HG03103 (cell line): ENCODE results near the gene NPHP4.

Experiments used
- ATAC-seq: cut with Tn5 transposase; IDR thresholded peaks from one replicate; pipeline ENCODE4 v1.9.1; 2021; ENCODE audit warnings: low read depth; ENCODE audit not compliant: unreplicated experiment

The NPHP4 gene

GRCh38 chr1:5992814-5993555, 760 bp upstream of the NPHP4 start:
- ATAC-seq, result no peak

- ATAC-seq, result peak; percentile 14
Measured at GRCh38 chr1:5991381-5992025, 722 bp downstream of the NPHP4 start.

- no peak for ATAC-seq
Measured at GRCh38 chr1:5990913-5991312, 1.3 kb downstream of the NPHP4 start.

GRCh38 chr1:5989731-5990271, 2.4 kb downstream of the NPHP4 start:
- ATAC-seq, result no peak

- ATAC-seq, result no peak
Measured at GRCh38 chr1:5989286-5989605, 3.0 kb downstream of the NPHP4 start.

- ATAC-seq, result no peak
Measured at GRCh38 chr1:5988596-5989285, 3.5 kb downstream of the NPHP4 start.

GRCh38 chr1:5986018-5986417, 6.2 kb downstream of the NPHP4 start:
- no peak for ATAC-seq

- ATAC-seq, result no peak
Measured at GRCh38 chr1:5985250-5985649, 7.0 kb downstream of the NPHP4 start.

GRCh38 chr1:5983361-5984103, 8.7 kb downstream of the NPHP4 start:
- no peak for ATAC-seq

- ATAC-seq, result no peak
Measured at GRCh38 chr1:5982868-5983267, 9.4 kb downstream of the NPHP4 start.

GRCh38 chr1:5982276-5982675, 9.9 kb downstream of the NPHP4 start:
- no peak for ATAC-seq

- no peak for ATAC-seq
Measured at GRCh38 chr1:5981009-5981380, 11.2 kb downstream of the NPHP4 start.

GRCh38 chr1:5980314-5981008, 11.8 kb downstream of the NPHP4 start:
- no peak for ATAC-seq

- ATAC-seq, result no peak
Measured at GRCh38 chr1:5979536-5980313, 12.5 kb downstream of the NPHP4 start.

- ATAC-seq, result no peak
Measured at GRCh38 chr1:5978452-5978851, 13.8 kb downstream of the NPHP4 start.

- no peak for ATAC-seq
Measured at GRCh38 chr1:5977494-5978444, 14.5 kb downstream of the NPHP4 start.

GRCh38 chr1:5976726-5977493, 15.3 kb downstream of the NPHP4 start:
- ATAC-seq, result no peak

- no peak for ATAC-seq
Measured at GRCh38 chr1:5976231-5976630, 16.0 kb downstream of the NPHP4 start.
